Measurements from ENCODE around the gene RNASEH2A. TPM values are rescaled to one million over a fixed set of nuclear protein-coding genes. Genes with fewer than 3 reads are reported as not detected.
A peak's percentile ranks its signal among the peaks of the same experiment; 100 is the strongest.

The RNASEH2A gene
- total and polyA plus RNA-seq, 2 of the 13 experiments (the other 11 are each of a cell fraction or from before 2014, with no cell fraction given): 25.1 to 35.8 TPM

DNA sequence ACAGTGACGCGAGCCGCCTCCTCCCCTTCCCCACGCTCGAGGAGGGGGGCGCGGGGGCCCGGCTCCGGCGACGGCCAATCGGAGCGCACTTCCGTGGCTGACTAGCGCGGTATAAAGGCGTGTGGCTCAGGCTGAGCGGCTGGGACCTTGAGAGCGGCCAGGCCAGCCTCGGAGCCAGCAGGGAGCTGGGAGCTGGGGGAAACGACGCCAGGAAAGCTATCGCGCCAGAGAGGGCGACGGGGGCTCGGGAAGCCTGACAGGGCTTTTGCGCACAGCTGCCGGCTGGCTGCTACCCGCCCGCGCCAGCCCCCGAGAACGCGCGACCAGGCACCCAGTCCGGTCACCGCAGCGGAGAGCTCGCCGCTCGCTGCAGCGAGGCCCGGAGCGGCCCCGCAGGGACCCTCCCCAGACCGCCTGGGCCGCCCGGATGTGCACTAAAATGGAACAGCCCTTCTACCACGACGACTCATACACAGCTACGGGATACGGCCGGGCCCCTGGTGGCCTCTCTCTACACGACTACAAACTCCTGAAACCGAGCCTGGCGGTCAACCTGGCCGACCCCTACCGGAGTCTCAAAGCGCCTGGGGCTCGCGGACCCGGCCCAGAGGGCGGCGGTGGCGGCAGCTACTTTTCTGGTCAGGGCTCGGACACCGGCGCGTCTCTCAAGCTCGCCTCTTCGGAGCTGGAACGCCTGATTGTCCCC, 14.9 kb upstream of the RNASEH2A start, which contains the start of gene JUNB (continued):
- TF ChIP-seq SP1 (IDR thresholded peaks at IDR 0.05) (no peak), SP1 (CRISPR knock-in tag; IDR thresholded peaks at IDR 0.05) (peak; percentile 54; the same call in 1 of the 2 replicates), ZNF644 (CRISPR knock-in tag; IDR thresholded peaks at IDR 0.05; ENCODE audit: low read depth) (no peak), SP4 (CRISPR knock-in tag; IDR thresholded peaks at IDR 0.05) (peak; percentile 81; the same call in 1 of the 2 replicates), ZNF703 (CRISPR knock-in tag; IDR thresholded peaks at IDR 0.05; ENCODE audit: borderline replicate concordance) (no peak; the same call in 1 of the 2 replicates), GATAD1 (CRISPR knock-in tag; IDR thresholded peaks at IDR 0.05) (peak; percentile 83), SMARCE1 (IDR thresholded peaks at IDR 0.05; ENCODE audit: borderline replicate concordance) (no peak), SPEN (CRISPR knock-in tag; IDR thresholded peaks at IDR 0.05; ENCODE audit: low read depth) (peak; percentile 87), KAT7 (CRISPR knock-in tag; IDR thresholded peaks at IDR 0.05; ENCODE audit: borderline replicate concordance) (no peak), EP300 (IDR thresholded peaks at IDR 0.05; ENCODE audit: low read depth in 2 of 2, low read length in 2 of 2) (peak; percentile 31 to 54; a peak in 1 of 4 replicates), EP300 (CRISPR knock-in tag; IDR thresholded peaks at IDR 0.05; ENCODE audit: borderline replicate concordance) (peak; percentile 74; the same call in 1 of the 2 replicates), PHB2 (IDR thresholded peaks at IDR 0.05; ENCODE audit: partially characterized antibody) (no peak), ETV5 (CRISPR knock-in tag; IDR thresholded peaks at IDR 0.05; ENCODE audit: borderline replicate concordance) (peak; percentile 91), ZKSCAN5 (CRISPR knock-in tag; IDR thresholded peaks at IDR 0.05) (no peak), NR2F1 (CRISPR knock-in tag; IDR thresholded peaks at IDR 0.05) (0 out of 4 replicates have a peak, but pooled peaks of 1 of the 2 experiments have one; percentile 11)
- TF ChIP-seq, protein P1, sequence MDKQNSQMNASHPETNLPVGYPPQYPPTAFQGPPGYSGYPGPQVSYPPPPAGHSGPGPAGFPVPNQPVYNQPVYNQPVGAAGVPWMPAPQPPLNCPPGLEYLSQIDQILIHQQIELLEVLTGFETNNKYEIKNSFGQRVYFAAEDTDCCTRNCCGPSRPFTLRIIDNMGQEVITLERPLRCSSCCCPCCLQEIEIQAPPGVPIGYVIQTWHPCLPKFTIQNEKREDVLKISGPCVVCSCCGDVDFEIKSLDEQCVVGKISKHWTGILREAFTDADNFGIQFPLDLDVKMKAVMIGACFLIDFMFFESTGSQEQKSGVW (CRISPR knock-in tag; IDR thresholded peaks at IDR 0.05; ENCODE audit: borderline replicate concordance): no peak
- TF ChIP-seq, protein P2, sequence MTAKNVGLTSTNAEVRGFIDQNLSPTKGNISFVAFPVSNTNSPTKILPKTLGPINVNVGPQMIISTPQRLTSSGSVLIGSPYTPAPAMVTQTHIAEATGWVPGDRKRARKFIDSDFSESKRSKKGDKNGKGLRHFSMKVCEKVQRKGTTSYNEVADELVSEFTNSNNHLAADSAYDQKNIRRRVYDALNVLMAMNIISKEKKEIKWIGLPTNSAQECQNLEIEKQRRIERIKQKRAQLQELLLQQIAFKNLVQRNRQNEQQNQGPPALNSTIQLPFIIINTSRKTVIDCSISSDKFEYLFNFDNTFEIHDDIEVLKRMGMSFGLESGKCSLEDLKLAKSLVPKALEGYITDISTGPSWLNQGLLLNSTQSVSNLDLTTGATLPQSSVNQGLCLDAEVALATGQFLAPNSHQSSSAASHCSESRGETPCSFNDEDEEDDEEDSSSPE (CRISPR knock-in tag; IDR thresholded peaks at IDR 0.05): peak; percentile 79
- TF ChIP-seq, protein P3, sequence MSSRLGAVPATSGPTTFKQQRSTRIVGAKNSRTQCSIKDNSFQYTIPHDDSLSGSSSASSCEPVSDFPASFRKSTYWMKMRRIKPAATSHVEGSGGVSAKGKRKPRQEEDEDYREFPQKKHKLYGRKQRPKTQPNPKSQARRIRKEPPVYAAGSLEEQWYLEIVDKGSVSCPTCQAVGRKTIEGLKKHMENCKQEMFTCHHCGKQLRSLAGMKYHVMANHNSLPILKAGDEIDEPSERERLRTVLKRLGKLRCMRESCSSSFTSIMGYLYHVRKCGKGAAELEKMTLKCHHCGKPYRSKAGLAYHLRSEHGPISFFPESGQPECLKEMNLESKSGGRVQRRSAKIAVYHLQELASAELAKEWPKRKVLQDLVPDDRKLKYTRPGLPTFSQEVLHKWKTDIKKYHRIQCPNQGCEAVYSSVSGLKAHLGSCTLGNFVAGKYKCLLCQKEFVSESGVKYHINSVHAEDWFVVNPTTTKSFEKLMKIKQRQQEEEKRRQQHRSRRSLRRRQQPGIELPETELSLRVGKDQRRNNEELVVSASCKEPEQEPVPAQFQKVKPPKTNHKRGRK (CRISPR knock-in tag; IDR thresholded peaks at IDR 0.05): no peak
- TF ChIP-seq, protein P4, sequence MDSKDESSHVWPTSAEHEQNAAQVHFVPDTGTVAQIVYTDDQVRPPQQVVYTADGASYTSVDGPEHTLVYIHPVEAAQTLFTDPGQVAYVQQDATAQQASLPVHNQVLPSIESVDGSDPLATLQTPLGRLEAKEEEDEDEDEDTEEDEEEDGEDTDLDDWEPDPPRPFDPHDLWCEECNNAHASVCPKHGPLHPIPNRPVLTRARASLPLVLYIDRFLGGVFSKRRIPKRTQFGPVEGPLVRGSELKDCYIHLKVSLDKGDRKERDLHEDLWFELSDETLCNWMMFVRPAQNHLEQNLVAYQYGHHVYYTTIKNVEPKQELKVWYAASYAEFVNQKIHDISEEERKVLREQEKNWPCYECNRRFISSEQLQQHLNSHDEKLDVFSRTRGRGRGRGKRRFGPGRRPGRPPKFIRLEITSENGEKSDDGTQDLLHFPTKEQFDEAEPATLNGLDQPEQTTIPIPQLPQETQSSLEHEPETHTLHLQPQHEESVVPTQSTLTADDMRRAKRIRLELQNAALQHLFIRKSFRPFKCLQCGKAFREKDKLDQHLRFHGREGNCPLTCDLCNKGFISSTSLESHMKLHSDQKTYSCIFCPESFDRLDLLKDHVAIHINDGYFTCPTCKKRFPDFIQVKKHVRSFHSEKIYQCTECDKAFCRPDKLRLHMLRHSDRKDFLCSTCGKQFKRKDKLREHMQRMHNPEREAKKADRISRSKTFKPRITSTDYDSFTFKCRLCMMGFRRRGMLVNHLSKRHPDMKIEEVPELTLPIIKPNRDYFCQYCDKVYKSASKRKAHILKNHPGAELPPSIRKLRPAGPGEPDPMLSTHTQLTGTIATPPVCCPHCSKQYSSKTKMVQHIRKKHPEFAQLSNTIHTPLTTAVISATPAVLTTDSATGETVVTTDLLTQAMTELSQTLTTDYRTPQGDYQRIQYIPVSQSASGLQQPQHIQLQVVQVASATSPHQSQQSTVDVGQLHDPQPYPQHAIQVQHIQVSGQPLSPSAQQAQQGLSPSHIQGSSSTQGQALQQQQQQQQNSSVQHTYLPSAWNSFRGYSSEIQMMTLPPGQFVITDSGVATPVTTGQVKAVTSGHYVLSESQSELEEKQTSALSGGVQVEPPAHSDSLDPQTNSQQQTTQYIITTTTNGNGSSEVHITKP (CRISPR knock-in tag; IDR thresholded peaks at IDR 0.05; ENCODE audit: low read depth): peak; percentile 96
- TF ChIP-seq, protein P5, sequence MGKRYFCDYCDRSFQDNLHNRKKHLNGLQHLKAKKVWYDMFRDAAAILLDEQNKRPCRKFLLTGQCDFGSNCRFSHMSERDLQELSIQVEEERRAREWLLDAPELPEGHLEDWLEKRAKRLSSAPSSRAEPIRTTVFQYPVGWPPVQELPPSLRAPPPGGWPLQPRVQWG (CRISPR knock-in tag; IDR thresholded peaks at IDR 0.05; ENCODE audit: borderline replicate concordance, low read depth): no peak
- TF ChIP-seq, protein P6, sequence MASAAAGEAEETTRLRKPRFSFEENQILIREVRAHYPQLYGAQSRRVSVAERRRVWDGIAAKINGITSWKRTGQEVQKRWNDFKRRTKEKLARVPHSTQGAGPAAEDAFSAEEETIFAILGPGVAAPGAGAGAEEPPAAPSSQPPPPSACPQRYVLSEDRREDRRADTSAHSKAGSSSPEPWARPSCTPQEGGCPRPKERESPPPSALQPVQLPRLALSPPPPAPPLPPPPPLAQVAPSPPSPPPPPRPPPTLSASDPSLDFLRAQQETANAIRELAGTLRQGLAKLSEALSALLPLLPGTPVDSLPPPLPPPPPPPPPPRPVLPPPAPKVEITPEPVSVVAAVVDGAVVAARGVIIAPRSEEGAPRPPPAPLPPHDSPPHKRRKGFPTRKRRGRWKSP (CRISPR knock-in tag; IDR thresholded peaks at IDR 0.05): peak; percentile 87; the same call in 1 of the 2 replicates
